Adrenal gland (tissue), 5 donors: ENCODE results near the gene PTPN1.

ENCODE experiments used
- POLR2A ChIP-seq, 2 donors: fragments of 450-650 bp; IDR thresholded peaks; one replicate each; pipeline ENCODE4 v1.6.1; 2017; ENCODE audit warnings: antibody characterized with exemption in 2 of 2, mild to moderate bottlenecking in 2 of 2, moderate library complexity in 1 of 2
- TF ChIP-seq, protein P1 (sequence below), 6 experiments: fragments of 450-650 bp in 4 of 6; fragments of 200-600 bp in 2 of 6; sonication (generic) in 1 of 6; IDR thresholded peaks; 1 replicate in 5 of 6; 2 replicates in 1 of 6; pipeline versions ENCODE4 v1.5.1 to v1.8.0; 2016 to 2021; ENCODE audit warnings: antibody characterized with exemption in 6 of 6, mild to moderate bottlenecking in 2 of 6, moderate library complexity in 1 of 6
- donor health status: DM: no; HTN: no; CAD: no.

DNA sequence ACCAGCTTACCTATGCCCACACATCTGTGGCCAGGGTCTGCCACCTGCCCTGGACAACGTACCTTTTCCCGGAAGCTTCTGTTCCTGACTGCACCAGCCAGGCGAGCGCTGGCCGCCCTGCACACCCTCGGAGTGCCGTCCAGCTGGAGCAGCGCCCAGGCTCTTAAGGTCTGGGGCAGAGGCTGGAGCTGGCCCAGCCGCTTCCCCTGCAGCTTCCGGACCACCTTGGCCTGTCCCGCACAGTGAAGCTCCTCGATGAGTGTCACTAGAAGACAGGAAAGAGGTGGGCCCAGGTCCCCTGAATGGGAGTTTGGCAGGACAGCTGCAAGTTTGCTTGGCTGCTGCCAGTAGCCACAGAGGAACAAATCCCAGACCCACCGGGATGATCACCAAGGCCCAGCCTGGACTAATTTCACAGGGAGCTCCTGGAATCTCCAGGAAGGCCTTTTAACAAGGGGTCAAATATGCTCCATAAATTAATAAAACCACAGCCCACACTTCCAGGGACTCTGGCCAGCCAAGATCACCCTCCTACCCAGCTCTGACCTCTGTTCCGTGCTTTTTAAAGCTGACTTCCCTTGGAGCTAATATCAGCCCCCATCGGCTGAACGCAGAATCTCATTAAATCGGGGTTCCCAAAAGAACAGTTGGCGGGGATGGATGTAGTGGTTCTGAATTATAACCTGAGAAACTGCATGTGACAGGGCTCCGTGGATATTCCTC, 82.3 kb downstream of the PTPN1 start:
- TF ChIP-seq, protein P1, sequence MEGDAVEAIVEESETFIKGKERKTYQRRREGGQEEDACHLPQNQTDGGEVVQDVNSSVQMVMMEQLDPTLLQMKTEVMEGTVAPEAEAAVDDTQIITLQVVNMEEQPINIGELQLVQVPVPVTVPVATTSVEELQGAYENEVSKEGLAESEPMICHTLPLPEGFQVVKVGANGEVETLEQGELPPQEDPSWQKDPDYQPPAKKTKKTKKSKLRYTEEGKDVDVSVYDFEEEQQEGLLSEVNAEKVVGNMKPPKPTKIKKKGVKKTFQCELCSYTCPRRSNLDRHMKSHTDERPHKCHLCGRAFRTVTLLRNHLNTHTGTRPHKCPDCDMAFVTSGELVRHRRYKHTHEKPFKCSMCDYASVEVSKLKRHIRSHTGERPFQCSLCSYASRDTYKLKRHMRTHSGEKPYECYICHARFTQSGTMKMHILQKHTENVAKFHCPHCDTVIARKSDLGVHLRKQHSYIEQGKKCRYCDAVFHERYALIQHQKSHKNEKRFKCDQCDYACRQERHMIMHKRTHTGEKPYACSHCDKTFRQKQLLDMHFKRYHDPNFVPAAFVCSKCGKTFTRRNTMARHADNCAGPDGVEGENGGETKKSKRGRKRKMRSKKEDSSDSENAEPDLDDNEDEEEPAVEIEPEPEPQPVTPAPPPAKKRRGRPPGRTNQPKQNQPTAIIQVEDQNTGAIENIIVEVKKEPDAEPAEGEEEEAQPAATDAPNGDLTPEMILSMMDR (IDR thresholded peaks at IDR 0.05): no peak
- TF ChIP-seq POLR2A (IDR thresholded peaks at IDR 0.05): no peak
